Karpas-422 (cell line): ENCODE data around the gene OR6Y1. TPM values are rescaled to one million over a fixed set of nuclear protein-coding genes. Genes with fewer than 3 reads are reported as not detected.

ENCODE experiments used
- DNase-seq: peaks from one replicate; pipeline ENCODE4 v3.0.0-alpha.2; 2015
- H2AFZ ChIP-seq: fragments of 200-600 bp; sonication (generic); 2 replicates; pipeline ENCODE4 v1.6.1; 2014; ENCODE audit warnings: antibody characterized with exemption, low read length, mixed read lengths
- H3K27ac ChIP-seq: fragments of 200-600 bp; sonication (generic); 2 replicates; pipeline ENCODE4 v1.5.1; 2014; ENCODE audit warnings: mild to moderate bottlenecking, low read length, moderate library complexity
- H3K27me3 ChIP-seq: fragments of 200-600 bp; sonication (generic); 2 replicates; pipeline ENCODE4 v1.6.1; 2014; ENCODE audit warnings: low read length, mixed read lengths
- H3K36me3 ChIP-seq: fragments of 200-600 bp; sonication (generic); 2 replicates; pipeline ENCODE4 v1.6.1; 2014; ENCODE audit warnings: low read length, mixed read lengths; ENCODE audit not compliant: insufficient read depth
- H3K4me1 ChIP-seq: fragments of 200-600 bp; sonication (generic); 2 replicates; pipeline ENCODE4 v1.6.1; 2014; ENCODE audit warnings: mild to moderate bottlenecking, low read length, mixed read lengths
- H3K4me2 ChIP-seq: fragments of 200-600 bp; sonication (generic); 2 replicates; pipeline ENCODE4 v1.6.1; 2014; ENCODE audit warnings: low read length, low read depth, mild to moderate bottlenecking; ENCODE audit not compliant: poor library complexity, severe bottlenecking
- H3K4me3 ChIP-seq: fragments of 200-600 bp; sonication (generic); 2 replicates; pipeline ENCODE4 v1.5.1; 2014; ENCODE audit warnings: mild to moderate bottlenecking, antibody characterized with exemption, low read length, mixed read lengths
- H3K79me2 ChIP-seq: fragments of 200-600 bp; sonication (generic); 2 replicates; pipeline ENCODE4 v1.6.1; 2014; ENCODE audit warnings: mild to moderate bottlenecking, low read length, mixed read lengths
- H3K9ac ChIP-seq: fragments of 200-600 bp; sonication (generic); 2 replicates; pipeline ENCODE4 v1.6.0; 2014; ENCODE audit warnings: low read length
- H3K9me2 ChIP-seq: fragments of 200-600 bp; sonication (generic), shearing (Covaris generic); replicated peaks from 2 replicates; pipeline ENCODE4 v1.6.0; 2014; ENCODE audit warnings: mild to moderate bottlenecking, low read length, moderate library complexity; ENCODE audit not compliant: insufficient read depth
- H3K9me3 ChIP-seq: fragments of 300-700, 200-600 bp; sonication (generic); 2 replicates; pipeline ENCODE4 v1.6.1; 2014; ENCODE audit warnings: low read length, mixed read lengths
- H4K20me1 ChIP-seq: fragments of 200-600 bp; sonication (generic); 2 replicates; pipeline ENCODE4 v1.6.1; 2014; ENCODE audit warnings: mild to moderate bottlenecking, antibody characterized with exemption, low read length, low read depth; ENCODE audit not compliant: insufficient read depth
- total RNA-seq: library from RNA; depleted of rRNA; stranded (reverse); fragments of >200 nt; shearing (Covaris generic); gene quantifications from 2 replicates; pipeline ENCODE4 v1.2.3, GENCODE V29; 2014; ENCODE audit warnings: low replicate concordance; rRNA removed

Gene OR6Y1
- total RNA-seq, 1 experiment from 2014 or later: not detected

DNA sequence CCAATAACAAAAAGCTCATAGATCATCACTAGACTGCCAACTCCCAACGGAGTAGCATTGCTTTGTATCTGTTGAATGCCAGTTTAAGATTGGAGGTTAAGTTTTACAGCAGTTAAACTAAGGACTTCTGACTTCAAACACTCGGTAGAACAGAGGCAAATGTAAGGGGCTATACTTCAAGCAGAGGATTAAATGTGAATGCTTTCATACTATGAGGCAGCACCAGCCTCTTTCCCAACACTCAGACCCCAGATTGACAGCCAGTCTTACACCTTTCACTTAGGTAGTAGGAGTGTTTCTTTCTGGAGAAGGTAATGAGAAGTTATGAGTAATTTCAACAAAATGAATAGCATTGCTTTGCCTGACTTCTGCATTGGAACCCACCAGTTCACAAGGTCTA is 59.4 kb downstream of the OR6Y1 start:
- no peak overlapping the region for H3K9ac ChIP-seq
- no peaks in the 10 kb centered on the region for H3K9me2 ChIP-seq
- H3K36me3 ChIP-seq: no peaks in the 10 kb centered on the region
- H3K4me3 ChIP-seq: no peak overlapping the region
- no peak overlapping the region for H2AFZ ChIP-seq
- no peak for DNase-seq
- no peaks in the 10 kb centered on the region for H4K20me1 ChIP-seq
- no peak overlapping the region for H3K27ac ChIP-seq
- H3K27me3 ChIP-seq: no peaks in the 10 kb centered on the region
- H3K4me1 ChIP-seq: no peaks in the 10 kb centered on the region
- no peak overlapping the region for H3K4me2 ChIP-seq
- no peaks in the 10 kb centered on the region for H3K9me3 ChIP-seq
- no peaks in the 10 kb centered on the region for H3K79me2 ChIP-seq

Other genes starting within 250 kb of the OR6Y1 start
- gene CD1B, start 222.9 kb downstream of the OR6Y1 start, total RNA-seq: not detected in 2 replicates
- gene CD1E, start 200.5 kb downstream of the OR6Y1 start, total RNA-seq: not detected in 2 replicates
- not detected in 2 replicates for gene OR10T2, start 154.9 kb downstream of the OR6Y1 start, total RNA-seq
- gene OR10K2, start 128.2 kb downstream of the OR6Y1 start, total RNA-seq: not detected in 2 replicates
- not detected in 2 replicates for gene OR10K1, start 92.6 kb downstream of the OR6Y1 start, total RNA-seq
- gene OR10R2, start 82.2 kb downstream of the OR6Y1 start, total RNA-seq: not detected in 2 replicates
- gene OR6P1, start 16.2 kb upstream of the OR6Y1 start, total RNA-seq: not detected in 2 replicates
- gene OR10X1, start 25.5 kb upstream of the OR6Y1 start, total RNA-seq: not detected in 2 replicates
- not detected in 2 replicates for gene OR10Z1, start 50.9 kb upstream of the OR6Y1 start, total RNA-seq
- not detected in 2 replicates for gene SPTA1, start 132.3 kb upstream of the OR6Y1 start, total RNA-seq
- not detected in 2 replicates for gene OR6K2, start 146.2 kb upstream of the OR6Y1 start, total RNA-seq
- not detected in 2 replicates for gene OR6K3, start 166.3 kb upstream of the OR6Y1 start, total RNA-seq
- not detected in 2 replicates for gene OR6K6, start 200.3 kb upstream of the OR6Y1 start, total RNA-seq
- not detected in 2 replicates for gene OR6N1, start 217.8 kb upstream of the OR6Y1 start, total RNA-seq
- not detected in 2 replicates for gene OR6N2, start 226.8 kb upstream of the OR6Y1 start, total RNA-seq